Measurements from ENCODE around the gene FBLIM1. TPM values are rescaled to one million over a fixed set of nuclear protein-coding genes. Genes with fewer than 3 reads are reported as not detected.

The FBLIM1 gene
- total RNA-seq, 1 experiment from 2014 or later: 78.3 TPM

GRCh38 chr1:15760520-15761211 lies 2.1 kb downstream of the FBLIM1 start:
- CTCF ChIA-PET: interaction anchor here (0.6 to 4.7 kb wide), 10 partner anchors 17 to 202 kb away, joined by 3 to 20 read pairs (median 4); no protein-coding TSS in a partner anchor
- POLR2A ChIA-PET: interaction anchor here (0.6 to 1.3 kb wide), 3 partner anchors 73 to 237 kb away, joined by 3 to 9 read pairs (median 3); partner anchors contain the start of gene DNAJC16
- peak; percentile 5; the same call in 1 of the 2 replicates for ATAC-seq
- DNase-seq (ENCODE audit: low spot score): no peak
- no peaks in the 10 kb centered on the region for H3K9me3 Mint-ChIP-seq
- peaks cover 49% of the 10 kb centered on the region for H3K4me1 Mint-ChIP-seq
- H3K4me3 Mint-ChIP-seq: peak overlapping the region; percentile 91
- H3K36me3 Mint-ChIP-seq: peaks cover 21% of the 10 kb centered on the region
- H3K27me3 Mint-ChIP-seq (ENCODE audit: low read depth): no peaks in the 10 kb centered on the region
- H3K27ac Mint-ChIP-seq: peak overlapping the region; percentile 65; the same call in 1 of the 2 replicates
- TF ChIP-seq USF1 (CRISPR knock-in tag; IDR thresholded peaks at IDR 0.05) (no peak), ZNF423 (CRISPR knock-in tag; IDR thresholded peaks at IDR 0.05) (peak; percentile 59; the same call in 1 of the 2 replicates)

DNA sequence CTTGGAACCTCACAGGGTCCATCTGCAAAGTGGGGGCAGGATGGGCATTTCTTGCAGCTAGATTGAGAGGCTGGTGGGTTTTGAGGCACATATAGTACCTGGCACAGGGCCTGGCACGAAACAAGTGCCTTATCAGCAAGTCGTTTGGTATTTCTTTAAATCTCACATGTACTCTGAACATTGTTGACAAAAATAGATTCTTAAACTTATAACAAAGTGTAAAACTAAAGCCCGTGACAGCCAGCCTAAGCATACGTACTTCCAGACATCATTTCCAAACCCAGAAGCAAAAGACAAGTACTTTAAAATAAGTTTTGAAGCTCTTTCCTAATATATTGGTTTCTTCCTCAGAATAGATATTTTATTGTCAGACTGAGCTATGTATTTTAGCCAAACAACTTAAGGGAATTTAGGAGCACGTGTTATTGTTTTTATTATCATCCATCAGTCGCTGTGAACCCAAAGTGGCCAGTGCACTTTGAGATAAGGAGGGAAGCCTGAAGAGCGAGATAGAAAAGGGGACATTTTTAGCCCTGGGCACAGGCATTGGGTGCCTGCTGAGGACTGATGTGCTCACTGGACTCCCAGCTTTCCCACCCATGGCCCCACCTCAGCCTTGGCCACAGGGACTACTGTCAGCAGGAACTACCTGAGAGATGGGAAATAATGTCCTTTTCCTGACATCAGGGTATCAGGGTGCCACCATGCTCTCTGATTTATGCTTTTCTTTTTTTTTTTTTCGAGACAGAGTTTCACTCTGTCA lies 3.0 kb downstream of the FBLIM1 start:
- POLR2A ChIA-PET: interaction anchor here (0.6 to 1.3 kb wide), 3 partner anchors 75 to 235 kb away, joined by 3 to 4 read pairs (median 3); partner anchors contain the start of gene DNAJC16
- H3K27me3 Mint-ChIP-seq (ENCODE audit: low read depth): no peaks in the 10 kb centered on the region
- H3K27ac Mint-ChIP-seq: peak overlapping the region; percentile 71; the same call in 1 of the 2 replicates
- ATAC-seq (no peak), DNase-seq (ENCODE audit: low spot score) (no peak)
- CTCF ChIA-PET: interaction anchor here (0.7 to 4.7 kb wide), 5 partner anchors 20 to 860 kb away, joined by 3 to 20 read pairs (median 7); no protein-coding TSS in a partner anchor
- TF ChIP-seq ATF1 (CRISPR knock-in tag; IDR thresholded peaks at IDR 0.05): no peak
- no peak for TF ChIP-seq ZNF671 (CRISPR knock-in tag; IDR thresholded peaks at IDR 0.05)
- TF ChIP-seq ZNF219 (CRISPR knock-in tag; IDR thresholded peaks at IDR 0.05; ENCODE audit: borderline replicate concordance): no peak
- no peak for TF ChIP-seq SP1 (CRISPR knock-in tag; conservative IDR thresholded peaks at IDR 0.05)
- TF ChIP-seq, protein P1, sequence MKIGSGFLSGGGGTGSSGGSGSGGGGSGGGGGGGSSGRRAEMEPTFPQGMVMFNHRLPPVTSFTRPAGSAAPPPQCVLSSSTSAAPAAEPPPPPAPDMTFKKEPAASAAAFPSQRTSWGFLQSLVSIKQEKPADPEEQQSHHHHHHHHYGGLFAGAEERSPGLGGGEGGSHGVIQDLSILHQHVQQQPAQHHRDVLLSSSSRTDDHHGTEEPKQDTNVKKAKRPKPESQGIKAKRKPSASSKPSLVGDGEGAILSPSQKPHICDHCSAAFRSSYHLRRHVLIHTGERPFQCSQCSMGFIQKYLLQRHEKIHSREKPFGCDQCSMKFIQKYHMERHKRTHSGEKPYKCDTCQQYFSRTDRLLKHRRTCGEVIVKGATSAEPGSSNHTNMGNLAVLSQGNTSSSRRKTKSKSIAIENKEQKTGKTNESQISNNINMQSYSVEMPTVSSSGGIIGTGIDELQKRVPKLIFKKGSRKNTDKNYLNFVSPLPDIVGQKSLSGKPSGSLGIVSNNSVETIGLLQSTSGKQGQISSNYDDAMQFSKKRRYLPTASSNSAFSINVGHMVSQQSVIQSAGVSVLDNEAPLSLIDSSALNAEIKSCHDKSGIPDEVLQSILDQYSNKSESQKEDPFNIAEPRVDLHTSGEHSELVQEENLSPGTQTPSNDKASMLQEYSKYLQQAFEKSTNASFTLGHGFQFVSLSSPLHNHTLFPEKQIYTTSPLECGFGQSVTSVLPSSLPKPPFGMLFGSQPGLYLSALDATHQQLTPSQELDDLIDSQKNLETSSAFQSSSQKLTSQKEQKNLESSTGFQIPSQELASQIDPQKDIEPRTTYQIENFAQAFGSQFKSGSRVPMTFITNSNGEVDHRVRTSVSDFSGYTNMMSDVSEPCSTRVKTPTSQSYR (CRISPR knock-in tag; IDR thresholded peaks at IDR 0.05): no peak
- no peak for TF ChIP-seq ZMAT4 (CRISPR knock-in tag; IDR thresholded peaks at IDR 0.05)
- TF ChIP-seq TCF7 (CRISPR knock-in tag; IDR thresholded peaks at IDR 0.05; ENCODE audit: low read depth): no peak
- TF ChIP-seq JUN (CRISPR knock-in tag; IDR thresholded peaks at IDR 0.05): no peak
- TF ChIP-seq NFATC4 (CRISPR knock-in tag; IDR thresholded peaks at IDR 0.05): no peak
- TF ChIP-seq JAZF1 (CRISPR knock-in tag; IDR thresholded peaks at IDR 0.05): no peak
- no peak for TF ChIP-seq EMX1 (CRISPR knock-in tag; IDR thresholded peaks at IDR 0.05)
- TF ChIP-seq, protein P2, sequence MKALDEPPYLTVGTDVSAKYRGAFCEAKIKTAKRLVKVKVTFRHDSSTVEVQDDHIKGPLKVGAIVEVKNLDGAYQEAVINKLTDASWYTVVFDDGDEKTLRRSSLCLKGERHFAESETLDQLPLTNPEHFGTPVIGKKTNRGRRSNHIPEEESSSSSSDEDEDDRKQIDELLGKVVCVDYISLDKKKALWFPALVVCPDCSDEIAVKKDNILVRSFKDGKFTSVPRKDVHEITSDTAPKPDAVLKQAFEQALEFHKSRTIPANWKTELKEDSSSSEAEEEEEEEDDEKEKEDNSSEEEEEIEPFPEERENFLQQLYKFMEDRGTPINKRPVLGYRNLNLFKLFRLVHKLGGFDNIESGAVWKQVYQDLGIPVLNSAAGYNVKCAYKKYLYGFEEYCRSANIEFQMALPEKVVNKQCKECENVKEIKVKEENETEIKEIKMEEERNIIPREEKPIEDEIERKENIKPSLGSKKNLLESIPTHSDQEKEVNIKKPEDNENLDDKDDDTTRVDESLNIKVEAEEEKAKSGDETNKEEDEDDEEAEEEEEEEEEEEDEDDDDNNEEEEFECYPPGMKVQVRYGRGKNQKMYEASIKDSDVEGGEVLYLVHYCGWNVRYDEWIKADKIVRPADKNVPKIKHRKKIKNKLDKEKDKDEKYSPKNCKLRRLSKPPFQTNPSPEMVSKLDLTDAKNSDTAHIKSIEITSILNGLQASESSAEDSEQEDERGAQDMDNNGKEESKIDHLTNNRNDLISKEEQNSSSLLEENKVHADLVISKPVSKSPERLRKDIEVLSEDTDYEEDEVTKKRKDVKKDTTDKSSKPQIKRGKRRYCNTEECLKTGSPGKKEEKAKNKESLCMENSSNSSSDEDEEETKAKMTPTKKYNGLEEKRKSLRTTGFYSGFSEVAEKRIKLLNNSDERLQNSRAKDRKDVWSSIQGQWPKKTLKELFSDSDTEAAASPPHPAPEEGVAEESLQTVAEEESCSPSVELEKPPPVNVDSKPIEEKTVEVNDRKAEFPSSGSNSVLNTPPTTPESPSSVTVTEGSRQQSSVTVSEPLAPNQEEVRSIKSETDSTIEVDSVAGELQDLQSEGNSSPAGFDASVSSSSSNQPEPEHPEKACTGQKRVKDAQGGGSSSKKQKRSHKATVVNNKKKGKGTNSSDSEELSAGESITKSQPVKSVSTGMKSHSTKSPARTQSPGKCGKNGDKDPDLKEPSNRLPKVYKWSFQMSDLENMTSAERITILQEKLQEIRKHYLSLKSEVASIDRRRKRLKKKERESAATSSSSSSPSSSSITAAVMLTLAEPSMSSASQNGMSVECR (CRISPR knock-in tag; IDR thresholded peaks at IDR 0.05; ENCODE audit: borderline replicate concordance): no peak
- TF ChIP-seq, protein P3, sequence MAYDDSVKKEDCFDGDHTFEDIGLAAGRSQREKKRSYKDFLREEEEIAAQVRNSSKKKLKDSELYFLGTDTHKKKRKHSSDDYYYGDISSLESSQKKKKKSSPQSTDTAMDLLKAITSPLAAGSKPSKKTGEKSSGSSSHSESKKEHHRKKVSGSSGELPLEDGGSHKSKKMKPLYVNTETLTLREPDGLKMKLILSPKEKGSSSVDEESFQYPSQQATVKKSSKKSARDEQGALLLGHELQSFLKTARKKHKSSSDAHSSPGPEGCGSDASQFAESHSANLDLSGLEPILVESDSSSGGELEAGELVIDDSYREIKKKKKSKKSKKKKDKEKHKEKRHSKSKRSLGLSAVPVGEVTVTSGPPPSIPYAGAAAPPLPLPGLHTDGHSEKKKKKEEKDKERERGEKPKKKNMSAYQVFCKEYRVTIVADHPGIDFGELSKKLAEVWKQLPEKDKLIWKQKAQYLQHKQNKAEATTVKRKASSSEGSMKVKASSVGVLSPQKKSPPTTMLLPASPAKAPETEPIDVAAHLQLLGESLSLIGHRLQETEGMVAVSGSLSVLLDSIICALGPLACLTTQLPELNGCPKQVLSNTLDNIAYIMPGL (CRISPR knock-in tag; IDR thresholded peaks at IDR 0.05): no peak
- TF ChIP-seq, protein P4, sequence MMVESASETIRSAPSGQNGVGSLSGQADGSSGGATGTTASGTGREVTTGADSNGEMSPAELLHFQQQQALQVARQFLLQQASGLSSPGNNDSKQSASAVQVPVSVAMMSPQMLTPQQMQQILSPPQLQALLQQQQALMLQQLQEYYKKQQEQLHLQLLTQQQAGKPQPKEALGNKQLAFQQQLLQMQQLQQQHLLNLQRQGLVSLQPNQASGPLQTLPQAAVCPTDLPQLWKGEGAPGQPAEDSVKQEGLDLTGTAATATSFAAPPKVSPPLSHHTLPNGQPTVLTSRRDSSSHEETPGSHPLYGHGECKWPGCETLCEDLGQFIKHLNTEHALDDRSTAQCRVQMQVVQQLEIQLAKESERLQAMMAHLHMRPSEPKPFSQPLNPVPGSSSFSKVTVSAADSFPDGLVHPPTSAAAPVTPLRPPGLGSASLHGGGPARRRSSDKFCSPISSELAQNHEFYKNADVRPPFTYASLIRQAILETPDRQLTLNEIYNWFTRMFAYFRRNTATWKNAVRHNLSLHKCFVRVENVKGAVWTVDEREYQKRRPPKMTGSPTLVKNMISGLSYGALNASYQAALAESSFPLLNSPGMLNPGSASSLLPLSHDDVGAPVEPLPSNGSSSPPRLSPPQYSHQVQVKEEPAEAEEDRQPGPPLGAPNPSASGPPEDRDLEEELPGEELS (CRISPR knock-in tag; IDR thresholded peaks at IDR 0.05): no peak
- no peak for TF ChIP-seq ZNF423 (CRISPR knock-in tag; IDR thresholded peaks at IDR 0.05)
- TF ChIP-seq GTF2I (CRISPR knock-in tag; conservative IDR thresholded peaks at IDR 0.05): no peak
- no peak for TF ChIP-seq SMAD3 (CRISPR knock-in tag; IDR thresholded peaks at IDR 0.05; ENCODE audit: borderline replicate concordance)
- TF ChIP-seq OVOL2 (CRISPR knock-in tag; IDR thresholded peaks at IDR 0.05; ENCODE audit: borderline replicate concordance): no peak
- peaks cover 27% of the 10 kb centered on the region for H3K36me3 Mint-ChIP-seq
- peaks cover 40% of the 10 kb centered on the region for H3K4me1 Mint-ChIP-seq
- H3K9me3 Mint-ChIP-seq: no peaks in the 10 kb centered on the region
- peak overlapping the region; percentile 91; the same call in 1 of the 2 replicates for H3K4me3 Mint-ChIP-seq

Data from WTC11 (cell line).